IPS DF 4.7 (cell line): ENCODE data around the gene HMOX1.
"Not testable (repeated sequence)": the region's sequence is repeated elsewhere in the genome, so short reads cannot be mapped to it uniquely, and the experiment has no call there.

Experiments
- DNase-seq: peaks from one replicate; pipeline ENCODE4 v3.0.0-alpha.2; 2013; ENCODE audit warnings: low spot score; ENCODE audit errors: extremely low read depth

HMOX1 gene

DNA sequence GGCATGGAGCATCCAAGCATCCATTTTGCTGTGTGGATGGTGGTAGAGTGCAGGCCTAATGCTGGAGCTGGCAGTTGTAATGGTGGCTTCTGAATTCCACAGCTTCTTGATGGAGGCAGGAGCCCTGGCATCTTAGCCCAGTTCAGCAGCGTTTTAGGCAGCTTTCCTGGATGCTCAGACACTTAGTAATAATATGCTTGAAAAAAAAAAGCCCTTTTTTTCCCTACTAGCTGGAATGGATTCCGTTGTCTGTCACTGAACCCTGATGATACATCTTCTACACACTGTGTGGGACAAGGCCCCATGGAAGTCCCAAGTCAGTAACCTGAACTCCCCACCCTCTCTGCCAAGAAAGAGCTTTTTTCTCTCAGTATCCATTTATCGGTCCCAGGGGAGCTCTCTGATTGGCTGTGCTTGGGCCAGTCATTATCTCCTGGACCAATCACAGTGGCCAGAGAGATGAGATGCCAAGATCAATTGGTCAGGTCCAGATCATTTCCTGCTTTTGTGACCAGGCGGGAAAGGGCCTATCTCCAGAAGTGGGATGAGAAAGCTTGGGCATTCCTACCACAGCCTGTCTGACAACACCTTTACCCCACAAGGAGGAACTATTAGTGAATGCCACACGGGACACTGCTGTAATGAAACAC lies 53.3 kb downstream of the HMOX1 start:
- DNase-seq, result no peak

DNA sequence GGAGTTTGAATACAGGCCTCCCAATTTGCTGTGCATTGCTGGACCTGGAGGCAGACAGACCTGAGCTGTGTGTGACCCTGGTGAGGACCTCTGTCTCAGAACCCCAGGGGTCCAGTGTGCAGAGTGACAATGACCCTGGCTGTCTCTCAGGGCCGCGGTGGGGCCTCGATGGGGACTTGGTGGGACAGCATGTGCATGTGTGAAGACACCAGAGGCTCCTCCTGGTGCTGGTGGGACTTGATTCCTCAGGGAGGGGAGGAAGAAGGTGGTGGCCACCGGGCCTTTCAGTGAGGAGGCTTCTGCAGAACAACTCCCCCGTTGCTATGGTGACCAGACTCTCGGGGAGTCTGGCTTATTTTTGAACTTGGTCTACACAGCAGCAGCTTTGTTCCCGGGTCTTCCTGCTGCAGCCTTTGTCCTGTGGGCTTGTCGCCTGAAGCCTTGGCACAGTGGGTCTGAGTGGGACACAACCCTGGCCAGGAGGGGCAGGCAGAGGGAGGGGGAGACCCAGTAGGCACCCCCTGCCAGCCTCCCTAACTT lies 54.4 kb downstream of the HMOX1 start:
- DNase-seq, result no peak

DNA sequence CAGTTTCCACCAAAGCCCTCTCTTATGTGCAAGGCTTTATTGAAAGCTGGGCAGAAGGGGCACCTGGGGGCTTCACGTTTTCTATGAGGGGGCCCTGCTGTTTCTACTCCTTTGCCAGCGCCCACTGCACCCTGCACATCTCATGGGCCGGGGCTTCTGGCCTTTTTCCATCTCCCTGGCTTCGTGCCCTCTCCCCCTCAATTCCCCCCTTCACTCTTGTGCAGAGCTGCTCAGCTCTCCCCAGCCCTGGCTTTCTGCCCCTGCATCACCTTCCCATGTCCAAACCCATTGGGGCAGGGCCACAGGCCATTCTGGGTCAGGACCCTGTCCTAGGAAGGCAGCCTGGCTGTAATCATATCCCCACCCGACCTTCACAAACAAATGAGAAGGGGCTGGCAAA lies 55.5 kb downstream of the HMOX1 start:
- no peak for DNase-seq

DNA sequence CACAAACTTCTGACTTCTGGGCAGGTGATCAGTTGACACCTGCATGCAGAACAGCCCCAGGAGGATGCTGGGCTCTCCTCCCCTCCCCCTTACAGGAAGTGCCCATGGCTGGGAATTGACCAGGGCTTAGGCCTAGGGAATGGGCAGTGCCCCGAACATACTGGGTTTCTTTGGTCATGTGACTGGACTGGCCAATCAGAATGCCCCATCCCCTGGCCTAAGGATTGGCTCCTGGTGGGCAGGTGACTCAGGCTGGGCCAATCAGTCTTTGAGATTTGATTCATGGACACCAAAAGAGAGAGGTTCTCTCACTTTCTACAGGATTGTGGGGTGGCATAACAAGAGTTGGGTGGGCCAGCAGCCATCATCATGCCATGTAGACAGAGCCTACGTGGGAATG lies 56.2 kb downstream of the HMOX1 start:
- DNase-seq, result peak; percentile 41

DNA sequence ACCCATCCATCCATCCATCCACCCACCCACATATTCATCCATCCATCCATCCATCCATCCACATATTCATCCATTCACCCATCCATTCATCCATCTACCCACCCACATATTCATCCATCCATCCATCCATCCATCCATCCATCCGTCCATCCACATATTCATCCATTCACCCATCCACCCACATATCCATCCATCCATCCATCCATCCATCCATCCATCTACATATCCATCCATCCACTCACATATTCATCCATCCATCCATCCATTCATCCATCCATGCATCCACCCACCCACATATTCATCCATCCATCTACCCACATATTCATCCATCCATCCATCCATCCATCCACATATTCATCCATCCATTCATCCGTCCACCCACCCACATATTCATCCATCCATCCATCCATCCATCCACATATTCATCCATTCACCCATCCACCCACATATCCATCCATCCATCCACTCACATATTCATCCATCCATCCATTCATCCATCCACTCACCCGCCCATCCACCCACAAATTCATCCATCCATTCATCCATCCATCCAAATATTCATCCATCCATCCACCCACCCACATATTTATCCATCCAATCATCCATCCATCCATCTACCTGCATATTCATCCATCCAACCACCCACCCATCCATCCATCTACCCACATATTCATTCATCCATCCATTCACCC lies 57.9 kb downstream of the HMOX1 start:
- DNase-seq, result not testable (repeated sequence)

DNA sequence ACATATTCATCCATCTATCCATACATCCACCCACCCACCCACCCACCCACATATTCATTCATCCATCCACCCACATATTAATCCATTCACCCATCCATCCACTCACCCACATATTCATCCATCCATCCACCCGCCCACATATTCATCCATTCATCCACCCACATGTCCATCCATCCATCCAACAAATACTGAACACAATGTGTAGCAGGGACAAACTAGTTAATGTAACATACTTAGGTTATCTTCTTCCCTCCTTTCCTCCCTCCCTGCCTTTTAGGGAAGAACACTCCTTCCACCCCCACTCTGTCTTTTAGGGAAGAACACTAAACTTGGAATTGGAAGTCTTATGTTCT lies 58.4 kb downstream of the HMOX1 start:
- DNase-seq, result no peak

DNA sequence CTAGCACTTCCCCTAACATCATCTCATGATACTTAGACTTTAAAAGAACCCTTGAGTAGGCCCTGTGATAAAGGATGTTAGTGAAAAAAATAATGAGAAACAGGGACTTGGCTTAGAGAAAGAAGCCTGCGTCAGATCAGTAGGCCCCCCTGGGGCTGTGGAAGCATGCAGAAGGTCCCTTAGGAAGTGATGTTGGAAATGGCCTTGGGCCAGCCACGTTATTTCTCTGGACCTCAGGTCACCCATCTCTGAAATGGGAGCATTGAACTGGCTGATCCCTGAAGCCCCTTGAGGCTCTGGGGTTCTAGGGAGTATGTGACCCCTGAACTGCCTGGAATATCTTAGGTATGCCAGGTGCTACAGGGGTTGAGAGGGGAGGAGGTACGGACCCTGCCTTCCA lies 59.2 kb downstream of the HMOX1 start:
- DNase-seq, result no peak

DNA sequence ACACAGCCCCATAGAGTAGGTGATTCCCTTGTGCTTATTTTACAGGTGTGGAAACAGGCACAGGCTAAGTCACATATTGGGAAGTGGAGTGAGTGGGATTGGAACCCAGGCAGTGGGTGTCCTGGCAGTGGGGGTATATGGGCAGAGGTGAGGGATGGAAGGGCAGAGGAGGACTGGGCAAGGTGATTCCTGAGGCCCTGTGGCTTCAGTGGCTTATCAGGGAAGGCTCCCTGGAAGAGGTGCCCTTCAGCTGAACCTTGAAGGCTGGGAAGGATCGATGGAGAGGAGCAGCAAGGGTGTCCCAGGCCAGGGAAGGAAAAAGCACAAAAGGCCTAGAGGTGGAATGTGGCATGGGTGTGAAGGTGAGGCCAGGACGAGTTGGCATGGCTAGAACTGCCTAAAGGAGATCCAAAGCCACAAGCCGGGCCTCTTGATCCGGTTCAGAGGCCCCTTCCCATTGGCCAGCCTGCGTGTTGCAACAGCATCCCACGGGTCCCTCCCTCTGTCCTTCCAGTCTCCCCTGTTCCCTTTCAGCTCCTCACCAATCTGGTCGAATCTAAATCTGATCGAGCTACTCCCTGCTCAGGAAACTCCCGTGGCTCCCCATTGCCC lies 60.7 kb downstream of the HMOX1 start:
- DNase-seq, result no peak

DNA sequence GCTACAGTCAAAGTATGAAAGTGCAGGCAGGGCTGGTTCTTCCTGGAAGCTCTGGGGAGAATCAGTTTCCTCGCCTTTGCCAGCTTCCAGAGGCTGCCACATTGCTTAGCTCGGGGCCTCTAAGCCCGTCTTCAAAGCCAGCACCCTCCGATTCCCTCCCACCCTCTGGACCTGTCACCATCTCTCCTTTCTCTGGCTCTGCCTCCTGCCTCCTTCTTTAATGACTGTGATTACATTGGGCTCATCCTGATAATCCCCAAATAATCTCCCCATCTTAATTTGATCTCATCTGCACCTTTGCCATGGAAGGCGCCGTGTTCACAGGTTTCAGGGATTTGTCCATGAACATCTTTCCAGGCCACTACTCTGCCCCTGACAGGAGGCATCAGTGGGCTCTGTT lies 61.6 kb downstream of the HMOX1 start:
- DNase-seq, result no peak

DNA sequence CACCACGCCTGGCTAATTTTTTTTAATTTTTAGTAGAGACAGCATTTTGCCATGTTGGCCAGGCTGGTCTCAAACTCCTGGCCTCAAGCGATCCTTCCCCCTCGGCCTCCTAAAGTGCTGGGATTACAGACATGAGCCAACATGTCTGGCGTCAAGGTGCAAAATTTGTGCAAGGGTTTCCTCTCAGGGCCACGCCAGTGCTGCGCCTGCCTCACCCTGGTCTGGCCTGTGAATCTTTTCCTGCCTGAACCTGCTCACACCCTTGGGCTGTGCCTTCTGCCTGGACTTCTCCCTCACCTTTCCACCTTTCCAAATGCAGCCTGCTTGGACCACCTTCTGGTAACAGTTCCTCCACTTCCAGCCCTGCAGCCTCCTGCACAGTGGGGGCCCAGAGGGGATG lies 62.4 kb downstream of the HMOX1 start:
- DNase-seq, result no peak
